HCT116 (cell line): Measurements from ENCODE around the gene SMG6. TPM values are rescaled to one million over a fixed set of nuclear protein-coding genes. Genes with fewer than 3 reads are reported as not detected.

ENCODE experiments used
- ATAC-seq: fragments of 200-7000 bp; cut with Tn5 transposase; 2 replicates; pipeline ENCODE4 v1.9.1; 2020; ENCODE audit warnings: mild to moderate bottlenecking, moderate library complexity
- BruUV-seq: library from RNA; stranded (reverse); fragments of 400-500 nt; replicated peaks from 2 replicates; lab custom pipeline; 2021; lab: Mats Ljungman, UMichigan
- CTCF ChIA-PET: fragments of 300-600 bp; sonication (Branson Sonifier 250); formaldehyde crosslinking; loops from one replicate; lab custom pipeline; 2021; ENCODE audit warnings: antibody characterized with exemption; lab: Charles Lee
- POLR2A ChIA-PET: fragments of 300-600, 350-600 bp; sonication (Branson Sonifier 250); formaldehyde crosslinking; loops from one replicate; lab custom pipeline; 2021; ENCODE audit warnings: antibody characterized with exemption; lab: Charles Lee
- RAD21 ChIA-PET, 2 experiments: fragments of 300-600 bp; sonication (Branson Sonifier 250); formaldehyde crosslinking; loops; one replicate each; lab custom pipeline; 2023; ENCODE audit warnings: low total read pairs in 2 of 2; ENCODE audit not compliant: uncharacterized antibody in 2 of 2, unreplicated experiment in 2 of 2, low non-redundant PET in 1 of 2; lab: Charles Lee
- DNase-seq: peaks from one replicate; pipeline ENCODE4 v3.0.0-alpha.2; 2010; ENCODE audit warnings: low read depth, low spot score
- H2AFZ ChIP-seq: fragments of 200-600 bp; shearing (Covaris generic), sonication (generic); 2 replicates; pipeline ENCODE4 v1.6.1; 2017; ENCODE audit warnings: low read depth, mixed run types, mixed read lengths, antibody characterized with exemption, low read length; ENCODE audit not compliant: poor library complexity, severe bottlenecking
- H3K27ac ChIP-seq: 2 replicates; pipeline ENCODE4 v1.5.1; 2012; ENCODE audit warnings: low read depth, low read length
- H3K27me3 ChIP-seq: fragments of 200-600 bp; sonication (generic); 2 replicates; pipeline ENCODE4 v1.6.1; 2016; ENCODE audit warnings: mixed run types, low read length, mixed read lengths; ENCODE audit not compliant: insufficient read depth
- H3K36me3 ChIP-seq, 2 experiments: fragments of 200-500 bp in 1 of 2; fragments of 200-600 bp in 1 of 2; sonication (Bioruptor generic) in 1 of 2; sonication (generic) in 1 of 2; 2 replicates each; pipeline versions ENCODE4 v1.5.1 to v1.6.1; 2014 to 2016; ENCODE audit warnings: low read length in 2 of 2, inconsistent platforms in 1 of 2, mixed read lengths in 1 of 2, mixed run types in 1 of 2; ENCODE audit not compliant: insufficient read depth in 2 of 2, control insufficient read depth in 1 of 2
- H3K4me1 ChIP-seq, 2 experiments: fragments of 200-600 bp in 1 of 2; sonication (generic) in 1 of 2; 2 replicates each; pipeline versions ENCODE4 v1.5.1 to v1.6.1; 2012 to 2017; ENCODE audit warnings: low read length in 2 of 2, inconsistent platforms in 1 of 2, mild to moderate bottlenecking in 1 of 2, mixed read lengths in 1 of 2, mixed run types in 1 of 2, moderate library complexity in 1 of 2; ENCODE audit not compliant: insufficient read depth in 2 of 2, control insufficient read depth in 1 of 2
- H3K4me2 ChIP-seq: fragments of 200-600 bp; sonication (generic); 2 replicates; pipeline ENCODE4 v1.6.1; 2017; ENCODE audit warnings: mixed run types, low read length, mixed read lengths
- H3K4me3 ChIP-seq, 2 experiments: fragments of 200-600 bp in 1 of 2; sonication (generic) in 1 of 2; replicated peaks in 1 of 2; 2 replicates each; pipeline ENCODE4 v1.5.1; 2011 to 2016; ENCODE audit warnings: low read length in 2 of 2, control low read depth in 1 of 2, low read depth in 1 of 2, mild to moderate bottlenecking in 1 of 2, mixed read lengths in 1 of 2, mixed run types in 1 of 2
- H3K79me2 ChIP-seq: fragments of 200-600 bp; sonication (generic); 2 replicates; pipeline ENCODE4 v1.6.1; 2017; ENCODE audit warnings: mild to moderate bottlenecking, mixed run types, low read length, moderate library complexity, mixed read lengths; ENCODE audit not compliant: insufficient read depth
- H3K9ac ChIP-seq: fragments of 200-600 bp; sonication (generic); 2 replicates; pipeline ENCODE4 v1.6.1; 2016; ENCODE audit warnings: low read length, mixed read lengths
- H3K9me2 ChIP-seq: fragments of 200-600 bp; sonication (generic), shearing (Covaris generic); 2 replicates; pipeline ENCODE4 v1.6.1; 2017; ENCODE audit warnings: mixed run types, mild to moderate bottlenecking, moderate library complexity; ENCODE audit not compliant: insufficient read depth
- H3K9me3 ChIP-seq, 2 experiments: fragments of 200-500 bp in 1 of 2; fragments of 200-600 bp in 1 of 2; sonication (Bioruptor generic) in 1 of 2; sonication (generic) in 1 of 2; 2 replicates each; pipeline ENCODE4 v1.6.1; 2014 to 2017; ENCODE audit warnings: low read length in 2 of 2, mixed read lengths in 2 of 2, inconsistent platforms in 1 of 2, low read depth in 1 of 2, mild to moderate bottlenecking in 1 of 2, mixed run types in 1 of 2, moderate library complexity in 1 of 2; ENCODE audit not compliant: control insufficient read depth in 1 of 2, insufficient read depth in 1 of 2
- H4K20me1 ChIP-seq: fragments of 200-600 bp; sonication (generic), shearing (Covaris generic); 2 replicates; pipeline ENCODE4 v1.6.1; 2017; ENCODE audit warnings: mixed run types, mild to moderate bottlenecking, moderate library complexity; ENCODE audit not compliant: insufficient read depth
- CTCF ChIP-seq, 3 experiments: fragments of 200-600 bp in 1 of 3; sonication (generic) in 1 of 3; IDR thresholded peaks in 2 of 3; conservative IDR thresholded peaks in 1 of 3; 2 replicates each; pipeline ENCODE4 v1.5.1; 2012 to 2017; ENCODE audit warnings: low read depth in 2 of 3, low read length in 2 of 3, antibody characterized with exemption in 1 of 3, borderline replicate concordance in 1 of 3, control low read depth in 1 of 3, mild to moderate bottlenecking in 1 of 3, mixed read lengths in 1 of 3, mixed run types in 1 of 3, moderate library complexity in 1 of 3; ENCODE audit not compliant: insufficient read depth in 1 of 3
- POLR2A ChIP-seq: IDR thresholded peaks from 2 replicates; pipeline ENCODE4 v1.7.0; 2011; ENCODE audit warnings: borderline replicate concordance; ENCODE audit not compliant: insufficient read depth, insufficient read length; ENCODE audit errors: extremely low read depth
- POLR2AphosphoS5 ChIP-seq: IDR thresholded peaks from 2 replicates; pipeline ENCODE4 v1.6.1; 2011; ENCODE audit warnings: mild to moderate bottlenecking, low read depth, low read length, moderate library complexity
- RAD21 ChIP-seq: IDR thresholded peaks from 2 replicates; pipeline ENCODE4 v1.6.1; 2012; ENCODE audit warnings: low read depth, mild to moderate bottlenecking
- ZFX ChIP-seq: fragments of 450-650 bp; IDR thresholded peaks from 2 replicates; pipeline ENCODE4 v1.6.1; 2017
- intact Hi-C: fragments of 100-400 bp; cut with micrococcal nuclease; formaldehyde crosslinking; loops from 2 replicates; pipeline ENCODE4 v1.10.0; 2022
- total RNA-seq: library from RNA; stranded (reverse); gene quantifications from one replicate; pipeline ENCODE4 v1.2.1, GENCODE V29; 2021; ENCODE audit not compliant: unreplicated experiment

SMG6 gene
- total RNA-seq, 1 experiment from 2014 or later = 23.1 TPM

DNA sequence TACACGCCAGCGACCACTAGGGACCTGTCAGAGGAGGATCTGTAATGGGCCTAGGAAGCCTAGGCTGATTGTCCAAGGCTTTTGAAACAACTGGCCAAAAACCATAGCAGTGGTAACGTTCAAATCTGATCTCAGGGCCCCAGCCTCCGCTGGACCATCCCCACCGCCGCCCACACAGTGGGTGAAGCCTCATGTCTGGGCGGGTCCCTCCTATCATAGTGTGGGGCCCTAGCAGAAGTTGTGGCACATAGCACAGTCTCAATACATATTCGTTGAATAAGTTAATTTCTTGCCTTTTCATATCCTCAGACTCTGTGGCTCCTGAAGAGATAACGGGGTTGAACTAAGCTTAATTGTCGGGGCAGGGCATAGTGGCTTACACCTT, 272.8 kb downstream of the SMG6 start:
- Histone ChIP-seq H3K4me1 (peaks cover 16 to 18% of the 10 kb centered on the region in 2 experiments; a peak in 3 of 4 replicates), H3K27me3 (no peaks in the 10 kb centered on the region), H3K79me2 (peaks cover 9% of the 10 kb centered on the region; the same call in 1 of the 2 replicates), H4K20me1 (no peaks in the 10 kb centered on the region), H3K4me3 (peak overlapping the region; percentile 100), H3K9me3 (no peaks in the 10 kb centered on the region), H3K36me3 (no peaks in the 10 kb centered on the region; a peak in 1 of 4 replicates), H2AFZ (no peak overlapping the region), H3K4me2 (peak overlapping the region; percentile 79), H3K9ac (peak overlapping the region; percentile 89), H3K9me2 (no peaks in the 10 kb centered on the region), H3K27ac (peak overlapping the region; percentile 58)
- POLR2A ChIA-PET = no interaction called here
- TF ChIP-seq ZFX (0 out of 2 replicates have a peak, but pooled peaks have one; percentile 3), RAD21 (no peak), CTCF (IDR thresholded peaks at IDR 0.05 in 2 of 3, conservative IDR thresholded peaks at IDR 0.05 in 1 of 3; ENCODE audit: borderline replicate concordance in 1 of 3, insufficient read depth in 1 of 3, low read depth in 2 of 3, low read length in 2 of 3) (peak; percentile 31 to 69 (median 60); a peak in 5 of 6 replicates), POLR2AphosphoS5 (0 out of 2 replicates have a peak, but pooled peaks have one; percentile 37), POLR2A (no peak)
- TSS peak; percentile 60 for BruUV-seq
- intact Hi-C loops = loop anchor here (1.0 to 2.0 kb wide), 2 partner anchors 11 to 122 kb away; no protein-coding TSS in a partner anchor
- CTCF ChIA-PET = interaction anchor here (2.2 kb wide), 1 partner anchor 122 kb away, joined by 10 read pairs; no protein-coding TSS in a partner anchor
- RAD21 ChIA-PET = no interaction called here
- peak; percentile 8 for ATAC-seq
- DNase-seq = peak; percentile 79
